CD4-positive, alpha-beta T cell treated with Interleukin-6 for 4 hours (primary cell): ENCODE data around the gene SEPSECS.

Source experiments
- DNase-seq: peaks from one replicate; pipeline ENCODE4 v3.0.0-alpha.2; 2020; ENCODE audit warnings: mixed read lengths

Gene SEPSECS

GRCh38 chr4:25076625-25077398, 83.4 kb downstream of the SEPSECS start:
- DNase-seq: no peak

GRCh38 chr4:25075851-25076250, 84.4 kb downstream of the SEPSECS start:
- DNase-seq: no peak

GRCh38 chr4:25075129-25075528, 85.1 kb downstream of the SEPSECS start:
- DNase-seq: no peak

- no peak for DNase-seq
Measured at GRCh38 chr4:25070545-25070944, 89.7 kb downstream of the SEPSECS start.
